ENCODE results near the gene SH3TC1. TPM values are rescaled to one million over a fixed set of nuclear protein-coding genes. Genes with fewer than 3 reads are reported as not detected.

SH3TC1 gene
- total and polyA plus RNA-seq, 12 donors = 1.5 to 58.7 (median 22.0) TPM

- no peak overlapping the region for H3K27ac ChIP-seq
- H3K36me3 ChIP-seq (replicated peaks in 1 of 2) = no peaks in the 10 kb centered on the region
- TF ChIP-seq POLR2A (IDR thresholded peaks at IDR 0.05) (no peak), CTCF (IDR thresholded peaks at IDR 0.05) (no peak)
- intact Hi-C loops (cut with DNase I) = no loop called here
- H3K9me3 ChIP-seq (replicated peaks in 1 of 3) = no peaks in the 10 kb centered on the region
- WGBS, 4 donors = 74 to 85% (median 77%) methylated on average over 5 to 7 of the region's 7 CpGs
- H3K4me3 ChIP-seq = no peak overlapping the region
- H3K4me1 ChIP-seq (replicated peaks in 1 of 2) = peaks cover 5 to 45% of the 10 kb centered on the region in 2 donors
- no peaks in the 10 kb centered on the region for H3K27me3 ChIP-seq
- no peak for DNase-seq
These were observed 3.7 kb upstream of the SH3TC1 start for GRCh38 chr4:8195431-8195830.

GRCh38 chr4:8195841-8196458 is 3.1 kb upstream of the SH3TC1 start:
- H3K4me1 ChIP-seq (replicated peaks in 1 of 2) = peaks cover 0 to 40% of the 10 kb centered on the region in 2 donors

GRCh38 chr4:8197521-8197920 is 1.6 kb upstream of the SH3TC1 start:
- Histone ChIP-seq H3K4me3 (no peak overlapping the region), H3K9me3 (replicated peaks in 1 of 3) (no peaks in the 10 kb centered on the region), H3K27me3 (no peaks in the 10 kb centered on the region), H3K4me1 (replicated peaks in 1 of 2) (peaks cover 0 to 35% of the 10 kb centered on the region in 2 donors), H3K36me3 (replicated peaks in 1 of 2) (no peaks in the 10 kb centered on the region), H3K27ac (no peak overlapping the region)
- no peak for DNase-seq
- TF ChIP-seq POLR2A (IDR thresholded peaks at IDR 0.05) (no peak), CTCF (IDR thresholded peaks at IDR 0.05) (no peak)
- intact Hi-C loops (cut with DNase I) = no loop called here
- 88 to 95% (median 89%) methylated on average over 6 to 13 of the region's 13 CpGs for WGBS, 4 donors

More at GRCh38 chr4:8195841-8196458, 3.1 kb upstream of the SH3TC1 start:
- no peak for TF ChIP-seq POLR2A (IDR thresholded peaks at IDR 0.05)
- no peak for TF ChIP-seq CTCF (IDR thresholded peaks at IDR 0.05)
- Histone ChIP-seq H3K4me3 (no peak overlapping the region), H3K27me3 (no peaks in the 10 kb centered on the region), H3K27ac (no peak overlapping the region), H3K9me3 (replicated peaks in 1 of 3) (no peaks in the 10 kb centered on the region), H3K36me3 (replicated peaks in 1 of 2) (no peaks in the 10 kb centered on the region)
- 45 to 64% (median 50%) methylated on average over 16 to 20 of the region's 20 CpGs for WGBS, 4 donors
- DNase-seq = peak in 4 of 7 donors; percentile 53 to 74 (median 63)
- intact Hi-C loops (cut with DNase I) = no loop called here

- peak in 6 of 7 donors; percentile 53 to 73 (median 67) for DNase-seq
- 37 to 54% (median 48%) methylated on average over 9 to 17 of the region's 17 CpGs for WGBS, 4 donors
- no peaks in the 10 kb centered on the region for H3K9me3 ChIP-seq (replicated peaks in 1 of 3)
- H3K27me3 ChIP-seq = no peaks in the 10 kb centered on the region
- H3K4me1 ChIP-seq (replicated peaks in 1 of 2) = peaks cover 0 to 33% of the 10 kb centered on the region in 2 donors
- peak overlapping the region in 4 of 5 donors; percentile 23 to 96 (median 64) for H3K27ac ChIP-seq
- intact Hi-C loops (cut with DNase I) = no loop called here
- no peak overlapping the region for H3K4me3 ChIP-seq
- no peaks in the 10 kb centered on the region for H3K36me3 ChIP-seq (replicated peaks in 1 of 2)
- no peak for TF ChIP-seq POLR2A (IDR thresholded peaks at IDR 0.05)
- TF ChIP-seq CTCF (IDR thresholded peaks at IDR 0.05) = no peak
These were observed 734 bp upstream of the SH3TC1 start for GRCh38 chr4:8198206-8198905.

Data from adrenal gland (tissue), 12 donors.